KG1 (cell line): ENCODE measurements around the gene WWP2.

ENCODE experiments used
- DNase-seq: peaks from one replicate; lab custom pipeline; 2025; lab: John Stamatoyannopoulos, UW

The WWP2 gene

GRCh38 chr16:69890114-69890891 lies 128.2 kb downstream of the WWP2 start:
- no peak for DNase-seq

- DNase-seq: no peak
These were observed 128.8 kb downstream of the WWP2 start for GRCh38 chr16:69890892-69891282.

- DNase-seq: no peak
These were observed 130.2 kb downstream of the WWP2 start for GRCh38 chr16:69892378-69892777.

GRCh38 chr16:69893106-69893505 lies 131.0 kb downstream of the WWP2 start:
- no peak for DNase-seq

GRCh38 chr16:69894676-69895075 lies 132.5 kb downstream of the WWP2 start:
- DNase-seq: no peak

GRCh38 chr16:69903865-69904415 lies 141.8 kb downstream of the WWP2 start:
- no peak for DNase-seq

GRCh38 chr16:69904495-69905170 lies 142.5 kb downstream of the WWP2 start:
- no peak for DNase-seq

- no peak for DNase-seq
These were observed 143.0 kb downstream of the WWP2 start for GRCh38 chr16:69905171-69905555.

- no peak for DNase-seq
These were observed 144.8 kb downstream of the WWP2 start for GRCh38 chr16:69906838-69907401.

GRCh38 chr16:69909043-69909442 lies 146.9 kb downstream of the WWP2 start:
- DNase-seq: no peak

- DNase-seq: no peak
These were observed 147.6 kb downstream of the WWP2 start for GRCh38 chr16:69909760-69910159.

GRCh38 chr16:69910964-69911363 lies 148.8 kb downstream of the WWP2 start:
- DNase-seq: no peak

GRCh38 chr16:69916462-69916861 lies 154.3 kb downstream of the WWP2 start:
- DNase-seq: no peak

- DNase-seq: no peak
These were observed 155.2 kb downstream of the WWP2 start for GRCh38 chr16:69917311-69917710.

- no peak for DNase-seq
These were observed 155.6 kb downstream of the WWP2 start for GRCh38 chr16:69917739-69918138.

GRCh38 chr16:69918241-69918640 lies 156.1 kb downstream of the WWP2 start:
- no peak for DNase-seq

GRCh38 chr16:69921127-69921526 lies 159.0 kb downstream of the WWP2 start:
- DNase-seq: no peak

GRCh38 chr16:69922200-69922599 lies 160.1 kb downstream of the WWP2 start:
- DNase-seq: no peak

- no peak for DNase-seq
These were observed 162.1 kb downstream of the WWP2 start for GRCh38 chr16:69924041-69924775.

- DNase-seq: no peak
These were observed 162.7 kb downstream of the WWP2 start for GRCh38 chr16:69924777-69925191.

- no peak for DNase-seq
These were observed 163.2 kb downstream of the WWP2 start for GRCh38 chr16:69925311-69925710.

- DNase-seq: no peak
These were observed 164.1 kb downstream of the WWP2 start for GRCh38 chr16:69926241-69926640.
